Neural cell (in vitro differentiated cells): ENCODE data around the gene CELA3B.
"Not testable (repeated sequence)": the region's sequence is repeated elsewhere in the genome, so short reads cannot be mapped to it uniquely, and the experiment has no call there.

Experiments used
- CTCF ChIP-seq: fragments of 450-650 bp; IDR thresholded peaks from 2 replicates; pipeline ENCODE4 v1.5.1; 2014; ENCODE audit warnings: antibody characterized with exemption, mild to moderate bottlenecking, moderate library complexity; ENCODE audit not compliant: poor library complexity, severe bottlenecking
- EP300 ChIP-seq: fragments of 450-650 bp; conservative IDR thresholded peaks from 2 replicates; pipeline ENCODE4 v1.6.1; 2014; ENCODE audit warnings: antibody characterized with exemption, mild to moderate bottlenecking, moderate library complexity; ENCODE audit not compliant: poor library complexity, severe bottlenecking
- EZH2 ChIP-seq: fragments of 200-600, 300-800 bp; shearing (Covaris generic), sonication (generic); IDR thresholded peaks from 2 replicates; pipeline ENCODE4 v1.6.1; 2014; ENCODE audit warnings: antibody characterized with exemption, low read length, borderline replicate concordance, mild to moderate bottlenecking; ENCODE audit not compliant: insufficient read depth, poor library complexity, severe bottlenecking
- MXI1 ChIP-seq: fragments of 450-650 bp; conservative IDR thresholded peaks from 2 replicates; pipeline ENCODE4 v1.6.1; 2014; ENCODE audit warnings: antibody characterized with exemption, mild to moderate bottlenecking; ENCODE audit not compliant: poor library complexity, severe bottlenecking
- POLR2AphosphoS5 ChIP-seq: IDR thresholded peaks from 2 replicates; pipeline ENCODE4 v1.6.1; 2012
- RAD21 ChIP-seq: fragments of 450-650 bp; conservative IDR thresholded peaks from 2 replicates; pipeline ENCODE4 v1.6.1; 2014; ENCODE audit warnings: antibody characterized with exemption, mild to moderate bottlenecking, moderate library complexity
- REST ChIP-seq: IDR thresholded peaks from 2 replicates; pipeline ENCODE4 v1.6.1; 2012; ENCODE audit warnings: borderline replicate concordance
- SMC3 ChIP-seq: fragments of 450-650 bp; conservative IDR thresholded peaks from 2 replicates; pipeline ENCODE4 v1.6.1; 2014; ENCODE audit warnings: antibody characterized with exemption, mild to moderate bottlenecking, moderate library complexity; ENCODE audit not compliant: poor library complexity
- TAF1 ChIP-seq: IDR thresholded peaks from 2 replicates; pipeline ENCODE4 v1.6.1; 2012; ENCODE audit warnings: low read depth

- TF ChIP-seq CTCF, POLR2AphosphoS5, EZH2, TAF1, MXI1, REST, SMC3, RAD21, EP300: not testable (repeated sequence)
These were observed 21.9 kb downstream of the CELA3B start for GRCh38 chr1:21998624-21999294.
